Activated T-helper 9 cell treated with anti-CD3 and anti-CD28 coated beads, Interleukin-2, amount 50 U/mL, for 16 hours (primary cell): ENCODE data around the gene ANKRD60.

Experiments
- DNase-seq: peaks from one replicate; pipeline ENCODE4 v3.0.0-alpha.2; 2020; ENCODE audit warnings: low read depth

The ANKRD60 gene

DNA sequence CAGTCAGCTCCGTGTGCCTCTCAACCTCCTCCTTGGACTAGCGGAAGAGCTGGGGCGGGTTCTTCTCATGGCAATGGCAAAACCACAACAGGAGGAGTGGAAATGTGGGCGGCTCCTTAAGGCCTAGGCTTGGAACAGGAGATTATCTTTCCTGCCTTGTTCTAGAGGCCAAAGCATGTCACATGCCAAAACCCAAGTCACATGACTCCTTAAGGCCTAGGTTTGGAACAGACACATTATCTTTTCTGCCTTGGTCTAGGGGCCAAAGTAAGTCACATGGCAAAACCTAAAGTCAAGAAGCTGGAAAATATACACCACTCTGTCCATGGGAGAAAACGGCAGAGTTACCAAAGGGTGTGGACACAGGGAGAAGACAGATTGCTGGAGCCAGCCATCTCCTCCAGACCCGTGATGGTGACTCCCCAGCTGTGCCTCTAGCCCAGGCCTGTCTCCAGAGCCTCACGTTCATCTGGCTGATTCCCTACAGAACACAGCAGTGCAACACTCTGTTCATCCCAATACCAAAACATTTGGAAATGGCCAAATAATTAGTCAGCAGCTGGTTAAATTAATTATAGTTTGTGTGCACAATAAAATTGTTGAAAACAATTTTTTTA lies 34.2 kb downstream of the ANKRD60 start:
- DNase-seq, result no peak

DNA sequence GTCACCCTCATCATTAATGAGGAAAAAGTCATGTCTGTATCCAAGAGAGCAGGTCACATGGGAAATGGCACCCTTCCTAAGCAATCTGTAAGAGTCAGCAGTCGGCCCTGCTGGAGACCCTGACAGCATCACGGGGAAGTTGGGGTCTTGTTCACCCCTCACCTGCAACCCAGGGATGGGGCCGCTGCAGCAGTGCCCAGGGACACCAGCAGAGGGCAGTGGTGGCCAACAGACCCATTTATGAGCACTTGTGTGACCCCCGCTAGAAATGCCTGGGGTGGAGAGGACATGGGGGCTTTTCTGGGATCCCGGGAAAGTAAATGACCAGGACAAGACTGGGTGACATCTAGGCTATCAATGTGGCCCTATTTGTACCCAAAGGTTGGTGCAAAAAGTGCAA lies 35.9 kb downstream of the ANKRD60 start:
- no peak for DNase-seq

DNA sequence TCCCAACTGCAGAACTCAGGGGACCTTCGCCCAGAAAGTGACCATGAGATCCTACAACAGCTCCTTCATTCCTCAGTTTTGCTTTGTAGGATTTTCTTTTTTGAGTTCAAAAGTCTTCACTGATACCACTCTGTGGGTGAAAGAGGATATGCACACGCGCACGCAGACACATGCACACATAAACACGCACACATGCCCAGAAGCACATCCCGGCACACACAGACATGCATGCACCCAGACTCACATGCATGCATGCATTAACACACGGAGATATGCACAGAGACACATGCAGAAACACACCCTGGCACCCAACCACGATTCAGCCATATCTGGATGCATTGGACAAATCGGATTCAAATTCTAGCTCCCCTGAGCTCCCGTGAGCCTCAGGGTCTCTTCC lies 36.4 kb downstream of the ANKRD60 start:
- no peak for DNase-seq

DNA sequence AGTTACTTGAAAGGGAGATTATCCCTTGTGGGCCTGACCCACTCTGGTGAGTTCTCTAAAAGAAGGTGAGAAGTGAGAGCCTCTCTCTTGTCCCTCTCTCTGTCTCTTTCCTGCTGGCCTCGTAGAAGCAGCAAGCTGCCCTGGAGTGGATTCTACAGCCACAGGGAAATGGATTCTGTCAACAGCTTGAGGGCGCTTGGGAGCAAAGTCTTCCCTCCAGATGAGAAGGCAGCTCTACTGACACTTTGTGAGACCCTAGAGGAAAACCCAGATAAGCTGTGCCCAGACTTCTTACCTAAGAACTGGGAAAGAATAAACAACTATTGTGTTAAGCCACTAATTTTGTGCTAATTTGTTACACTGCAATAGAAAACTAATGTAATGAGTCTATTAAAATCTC lies 39.9 kb downstream of the ANKRD60 start:
- DNase-seq, result no peak

DNA sequence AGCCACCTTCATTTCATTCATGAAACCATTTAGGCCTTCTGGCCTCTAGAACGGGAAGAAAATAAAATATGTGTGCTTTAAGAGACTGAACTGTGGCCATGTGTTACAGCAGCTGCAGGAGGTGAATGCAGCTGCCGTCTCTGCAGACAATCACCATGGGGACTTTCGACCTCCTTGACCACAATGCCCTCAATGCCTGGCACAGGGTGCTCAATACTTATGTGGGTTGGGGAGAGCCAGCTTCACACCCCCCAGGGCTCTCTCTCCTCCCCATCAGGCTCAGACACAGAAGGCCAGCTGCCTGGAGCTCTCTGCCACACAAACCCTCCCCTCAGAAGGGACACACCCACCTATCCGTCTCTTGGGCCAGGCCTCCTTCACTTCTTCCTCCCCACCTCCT lies 43.5 kb downstream of the ANKRD60 start:
- no peak for DNase-seq

DNA sequence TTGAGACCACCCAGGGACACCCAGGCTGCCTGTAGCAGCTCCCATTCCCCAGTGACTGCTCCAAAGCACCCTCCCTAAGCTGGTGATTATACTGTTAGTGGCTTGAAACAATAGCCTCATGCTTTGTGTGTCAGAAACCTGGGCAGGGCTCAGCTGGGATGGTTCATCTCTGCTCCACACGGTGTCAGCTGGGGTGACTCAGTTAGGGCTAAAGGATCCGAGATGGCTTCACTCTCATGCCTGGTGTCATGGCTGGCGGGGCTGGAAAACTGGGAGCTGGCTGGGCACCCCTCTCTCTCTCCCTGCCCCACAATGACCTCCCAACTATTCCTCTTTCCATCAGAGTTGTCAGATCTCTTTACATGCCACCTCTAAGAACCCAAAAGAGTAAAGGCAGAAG lies 44.4 kb downstream of the ANKRD60 start:
- DNase-seq, result no peak

DNA sequence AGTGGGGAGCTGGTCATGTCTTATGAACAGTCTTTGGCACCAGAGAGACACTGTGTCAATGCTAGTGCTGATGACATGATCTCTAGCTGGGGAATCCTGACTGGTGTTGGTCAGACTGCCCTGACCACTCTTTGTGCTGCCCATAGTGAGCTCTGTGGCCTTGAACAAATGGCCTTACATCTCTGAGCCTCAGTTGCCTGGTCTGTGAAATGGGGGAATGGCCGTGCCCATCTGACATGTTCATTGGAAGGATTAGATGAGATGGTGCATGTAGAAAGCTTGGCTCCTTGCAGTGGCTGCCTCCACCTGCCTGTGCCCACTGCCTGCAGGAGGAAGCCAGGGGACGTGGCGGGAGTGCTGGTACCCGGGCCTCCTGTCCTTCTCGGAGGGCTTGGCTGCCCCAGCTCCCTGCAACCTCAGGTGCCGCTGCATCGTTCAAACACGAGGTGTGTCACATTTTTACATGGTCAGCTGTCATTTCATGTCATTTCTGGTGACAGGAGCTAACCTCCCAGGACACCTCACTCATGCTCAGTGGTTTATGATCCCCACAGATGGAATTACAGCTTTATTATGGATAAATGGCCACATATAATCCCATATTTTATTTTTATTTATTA lies 45.8 kb downstream of the ANKRD60 start:
- no peak for DNase-seq

DNA sequence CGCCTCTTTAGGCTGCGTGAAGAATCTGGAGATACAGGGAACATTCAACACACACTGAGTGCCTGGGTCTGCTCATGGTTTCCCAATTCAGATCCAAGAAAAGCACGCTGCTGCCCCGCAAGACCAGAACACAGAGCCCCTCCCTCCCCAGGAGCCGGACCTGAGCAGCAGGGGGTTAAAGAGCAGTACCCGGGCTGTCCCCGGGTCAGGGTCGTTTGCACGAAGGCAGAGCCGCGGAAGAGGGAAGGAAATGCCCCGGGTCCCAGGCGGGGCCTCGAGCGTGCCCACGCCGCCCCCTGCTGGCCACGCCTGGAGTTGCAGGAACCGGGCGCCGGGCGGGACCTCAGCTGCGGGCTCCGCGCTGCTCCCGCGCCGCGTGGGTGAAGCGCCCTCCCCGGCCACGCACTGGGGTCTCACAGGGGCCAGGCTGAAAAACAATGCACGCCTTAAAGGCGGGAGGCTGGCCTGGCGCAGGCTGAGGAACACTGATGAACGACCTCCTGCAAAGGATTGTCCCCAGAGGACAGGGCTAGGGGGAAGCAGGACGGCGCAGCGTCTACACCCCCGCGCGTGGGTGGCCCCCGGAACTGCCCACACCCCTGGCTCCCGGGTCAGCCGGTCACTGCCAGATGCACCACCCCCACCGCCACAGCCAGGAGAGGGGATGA lies 48.9 kb downstream of the ANKRD60 start:
- DNase-seq, result peak; percentile 51

DNA sequence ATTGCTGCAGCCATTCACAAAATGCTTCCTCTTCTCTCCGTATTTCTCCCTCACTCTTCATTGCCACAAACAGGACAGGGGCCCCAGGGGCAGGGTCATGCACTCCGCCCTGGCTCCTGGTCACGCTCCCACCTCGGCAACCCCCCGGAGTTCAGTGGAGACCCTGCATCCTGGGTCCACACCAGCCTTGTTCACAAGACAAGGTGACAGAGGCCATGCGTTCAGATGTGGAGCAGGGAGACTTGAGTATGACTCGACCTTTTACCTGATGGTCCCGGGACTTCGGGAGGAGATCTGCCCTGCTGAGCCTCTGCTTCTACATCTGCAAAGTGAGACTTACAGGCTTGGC lies 49.4 kb downstream of the ANKRD60 start:
- no peak for DNase-seq

DNA sequence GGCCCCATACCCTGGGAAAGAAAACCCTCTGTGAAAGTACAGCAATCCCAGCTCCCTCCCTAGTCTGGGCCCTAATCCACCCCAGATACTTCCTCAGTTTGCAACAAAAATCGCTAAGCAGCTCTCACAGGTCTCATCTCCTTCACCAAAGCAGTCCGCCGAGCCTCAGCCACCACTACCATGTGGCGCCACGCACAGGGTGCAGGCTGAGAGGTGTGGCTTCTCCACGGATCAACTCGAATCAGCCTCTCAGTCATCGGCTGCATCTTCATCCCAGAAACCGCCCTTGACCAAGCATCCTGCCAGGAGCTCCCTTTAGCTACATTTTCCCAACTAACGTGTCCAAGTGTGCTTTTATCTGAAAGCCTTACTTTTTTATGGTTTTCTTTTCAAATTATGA lies 50.7 kb downstream of the ANKRD60 start:
- DNase-seq, result no peak

DNA sequence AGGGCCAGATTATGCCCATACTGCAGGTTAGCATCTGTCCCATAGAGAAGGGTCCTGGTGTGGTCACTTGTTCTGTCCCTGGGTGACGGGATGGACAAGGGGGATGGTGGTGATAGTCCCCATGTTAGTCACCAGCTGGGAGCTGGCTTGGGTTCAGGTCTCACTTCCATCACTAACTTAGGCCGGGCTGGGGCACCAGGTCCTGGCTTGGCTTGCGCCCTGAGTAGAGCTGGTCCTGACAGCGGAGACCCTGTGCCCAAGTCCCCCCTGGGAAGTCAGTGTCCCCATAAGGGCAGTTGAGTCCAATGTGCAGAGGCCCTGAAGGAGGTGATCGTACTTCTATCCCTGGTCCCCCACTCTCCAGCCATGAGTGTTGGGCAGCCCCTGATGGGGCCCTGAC lies 52.6 kb downstream of the ANKRD60 start:
- no peak for DNase-seq

DNA sequence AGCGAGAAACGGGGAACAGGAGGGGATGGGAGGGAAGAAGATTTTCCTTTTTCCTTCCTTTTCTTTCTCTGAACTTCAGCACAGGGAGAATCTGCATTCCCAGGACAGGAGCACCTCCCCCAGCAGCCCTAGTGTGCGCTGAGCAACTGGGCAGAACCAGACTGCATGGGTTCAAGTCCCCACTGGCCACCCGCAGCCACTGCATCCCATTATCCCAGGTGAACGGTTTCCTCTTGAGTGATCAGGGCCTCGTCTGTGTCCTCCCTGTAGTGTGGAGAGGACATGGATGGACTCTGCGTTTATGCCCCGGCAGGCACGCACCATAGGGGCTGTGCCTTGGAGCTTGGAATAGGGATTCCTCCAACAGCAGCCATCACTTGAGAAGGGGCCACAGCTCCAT lies 53.0 kb downstream of the ANKRD60 start:
- DNase-seq, result no peak

DNA sequence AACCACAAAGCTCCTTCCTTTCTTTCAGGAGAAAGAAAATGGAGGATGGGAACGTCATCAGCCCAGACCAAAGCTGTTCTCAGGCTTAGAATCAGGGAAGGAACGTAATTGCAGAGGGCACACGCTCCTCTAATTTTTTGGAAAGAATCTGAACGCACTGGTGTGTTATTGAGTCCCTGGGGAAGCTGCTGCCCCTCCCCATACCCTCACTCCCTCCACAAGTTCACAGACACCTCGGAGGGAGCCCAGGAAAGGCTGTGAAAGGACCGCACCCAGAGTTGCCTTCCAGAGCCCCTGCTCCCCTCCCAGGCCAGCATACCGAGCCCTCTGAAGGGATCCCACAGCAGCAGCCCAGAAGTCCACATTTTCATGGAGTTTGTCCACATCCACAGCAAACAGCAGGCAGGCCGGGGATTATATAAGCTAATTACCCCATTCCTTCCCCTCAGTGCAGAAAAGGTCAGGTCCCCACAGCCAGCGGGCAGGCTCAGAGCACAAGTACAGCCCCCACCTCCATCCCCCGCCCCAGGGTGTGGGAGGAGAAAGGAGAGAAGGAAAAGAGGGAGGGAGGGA lies 53.7 kb downstream of the ANKRD60 start:
- no peak for DNase-seq

DNA sequence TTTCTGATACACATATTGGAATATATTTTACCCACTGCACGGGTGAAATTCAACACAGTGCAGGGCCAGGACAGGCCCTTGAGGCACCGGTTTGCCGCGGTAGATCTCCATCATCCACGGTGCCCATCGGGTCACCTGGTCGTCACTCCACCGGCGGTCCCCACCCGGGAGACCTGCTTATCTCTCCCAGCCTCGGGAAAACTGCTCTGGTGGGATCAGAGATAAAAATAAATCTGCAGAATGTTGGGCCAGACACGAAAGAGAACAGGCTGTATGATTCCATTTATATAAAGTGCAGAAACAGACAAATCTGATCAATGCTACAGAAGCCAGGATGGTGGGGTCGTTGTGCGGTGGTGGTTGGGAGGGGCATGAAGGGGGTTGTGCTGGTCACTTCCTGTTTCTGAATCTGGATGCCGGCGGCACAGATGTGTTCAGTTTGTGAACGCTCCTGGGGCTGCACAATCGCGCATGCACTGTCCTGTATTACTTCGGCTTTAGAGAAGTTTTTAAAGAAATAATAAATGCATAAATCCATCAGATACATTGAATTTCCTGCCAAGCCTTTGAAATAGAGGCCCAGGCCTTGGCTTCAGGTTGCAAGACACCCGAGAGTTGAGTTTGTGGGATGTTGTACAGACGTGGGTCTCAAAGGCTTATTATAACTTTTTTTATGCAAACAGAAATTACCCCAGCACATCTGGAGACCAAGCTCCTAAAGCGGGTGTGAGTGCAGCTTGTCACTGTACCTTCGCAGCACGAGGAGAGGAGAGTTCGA lies 54.3 kb downstream of the ANKRD60 start:
- DNase-seq, result no peak

DNA sequence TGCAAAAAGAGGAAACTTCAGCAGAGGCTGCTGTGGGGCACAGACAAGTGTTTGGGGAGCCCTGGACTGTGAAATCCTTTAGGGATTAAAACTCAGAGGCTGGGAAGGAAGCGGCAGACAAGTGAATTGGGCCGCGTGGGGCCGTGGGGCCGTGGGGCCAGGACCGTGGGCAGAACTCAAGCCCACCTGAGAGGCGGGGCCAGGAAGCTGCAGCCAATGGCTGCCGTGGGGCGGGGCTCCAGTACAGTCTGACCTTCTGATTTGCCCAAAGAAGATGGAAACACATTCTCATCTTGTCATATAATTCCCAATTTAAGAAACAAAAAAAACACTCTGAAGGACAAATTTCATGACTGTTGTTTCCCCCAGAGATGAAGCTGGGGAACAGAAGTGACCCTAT lies 55.4 kb downstream of the ANKRD60 start:
- no peak for DNase-seq

DNA sequence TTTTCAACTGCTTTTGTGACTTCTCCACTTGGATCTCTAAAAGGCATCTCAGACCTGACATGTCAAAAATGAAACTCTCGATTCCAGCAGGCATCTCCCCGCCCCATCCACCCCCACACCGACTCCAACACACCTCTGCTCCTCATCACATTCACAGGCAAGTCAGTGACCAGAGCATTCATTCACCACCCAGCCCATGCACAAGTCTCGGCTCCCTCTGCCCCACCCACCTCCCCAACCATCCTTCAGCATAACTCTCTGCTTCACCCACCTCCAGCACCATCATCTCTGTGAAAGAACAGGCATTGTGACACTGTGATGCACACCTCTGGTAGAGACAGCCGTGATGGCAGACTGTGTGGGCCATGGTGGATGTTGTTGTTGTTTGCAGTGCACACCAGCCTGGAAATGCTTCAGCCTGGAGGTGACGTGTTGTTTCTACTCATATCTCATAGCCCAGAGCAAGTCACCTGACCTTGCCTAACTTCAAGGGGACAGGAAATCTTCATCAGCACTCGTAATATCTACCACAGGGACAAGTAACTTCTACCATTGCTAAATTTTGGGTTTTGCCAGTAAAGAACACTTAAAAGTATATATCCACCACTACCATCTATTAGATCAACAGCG lies 56.5 kb downstream of the ANKRD60 start:
- no peak for DNase-seq

DNA sequence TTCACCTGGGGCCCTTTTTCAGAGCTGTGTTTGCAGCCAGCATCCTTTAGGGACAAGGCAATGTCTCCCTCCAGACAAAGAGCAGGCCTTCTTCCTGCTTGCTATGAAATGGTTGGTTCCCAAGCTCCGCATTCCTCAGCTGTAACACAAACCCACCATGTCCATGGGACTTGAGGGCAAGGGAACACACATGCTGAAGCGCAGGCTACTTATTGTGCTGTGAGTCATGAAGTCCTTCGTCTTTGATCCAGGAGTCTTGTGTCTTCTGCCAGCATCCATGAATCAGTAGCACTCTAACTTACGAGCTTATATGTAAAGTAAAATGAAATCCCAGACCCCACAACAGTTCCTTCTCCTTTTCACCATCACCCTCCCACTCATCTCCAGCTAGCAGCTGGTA lies 59.0 kb downstream of the ANKRD60 start:
- DNase-seq, result no peak

DNA sequence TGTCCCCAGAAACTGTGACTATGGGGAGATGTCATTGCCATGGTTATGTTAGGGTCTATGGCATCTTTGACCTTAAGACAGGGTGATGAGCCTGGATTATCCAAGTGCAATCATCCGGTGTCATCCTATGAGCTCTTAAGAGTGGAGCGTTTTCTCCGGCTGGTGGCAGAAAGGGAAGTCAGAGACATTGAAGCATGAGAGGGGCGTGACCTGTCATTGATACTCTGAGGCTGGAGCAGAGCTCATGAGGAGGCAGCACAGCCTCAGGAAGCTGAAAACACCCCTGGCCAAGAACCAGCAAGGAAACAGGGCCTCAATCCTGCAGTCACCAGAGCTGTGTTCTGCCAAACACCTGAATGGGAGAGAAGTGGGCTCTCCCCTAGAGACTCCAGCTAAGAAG lies 59.6 kb downstream of the ANKRD60 start:
- no peak for DNase-seq

DNA sequence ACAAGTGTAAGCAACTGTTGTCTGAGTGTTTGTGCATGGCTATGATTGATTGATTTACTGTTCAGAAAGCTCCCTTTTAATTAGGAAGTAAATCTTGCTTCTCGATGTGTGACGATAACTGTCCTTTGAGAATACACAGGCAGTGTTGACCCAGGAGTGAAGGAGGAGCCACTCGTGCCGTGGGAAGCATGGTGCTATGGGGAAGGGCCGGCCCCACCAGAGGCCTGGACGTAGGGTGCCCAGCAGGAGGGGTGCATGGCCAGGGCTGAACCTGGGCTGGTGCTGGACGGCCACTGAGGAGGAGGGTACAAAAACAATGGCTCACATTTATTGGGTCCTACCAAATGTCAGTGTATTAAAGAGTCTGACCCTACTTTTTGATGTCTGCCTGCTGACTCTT lies 60.7 kb downstream of the ANKRD60 start:
- no peak for DNase-seq
